ENCODE data around the gene SPP2.

Gene SPP2

DNA sequence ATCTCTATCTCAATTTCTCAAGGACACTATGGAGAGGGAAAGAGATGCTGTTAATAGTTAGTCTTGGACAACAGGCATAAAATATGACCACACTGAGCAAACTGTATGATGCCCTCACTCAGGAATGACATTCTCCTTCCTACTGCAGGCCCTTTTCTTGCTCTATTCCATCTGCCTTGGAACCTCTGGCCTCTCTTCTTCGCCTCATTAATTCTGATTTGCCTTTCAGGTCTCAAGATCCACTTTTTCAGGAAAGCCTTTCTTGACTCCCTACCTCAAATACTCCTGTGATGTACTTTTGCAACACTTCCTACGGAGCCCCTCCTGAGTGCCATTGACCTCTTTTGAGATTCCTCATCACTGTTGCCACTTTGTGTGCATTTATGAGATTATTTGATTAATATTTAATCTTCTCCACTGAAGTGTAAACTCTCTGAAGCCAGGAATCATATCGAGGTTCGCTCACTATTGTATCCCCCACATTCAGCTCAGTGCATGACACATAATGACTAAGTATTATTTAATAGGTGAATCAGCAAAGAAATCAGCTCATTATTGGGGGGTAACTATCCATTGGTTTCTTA is 21.3 kb upstream of the SPP2 start:
- H3K4me3 ChIP-seq (replicated peaks; ENCODE audit: low read depth, low read length) = no peak overlapping the region
- no peak for DNase-seq (ENCODE audit: extremely low read depth, insufficient read length)
- TF ChIP-seq, protein P1, sequence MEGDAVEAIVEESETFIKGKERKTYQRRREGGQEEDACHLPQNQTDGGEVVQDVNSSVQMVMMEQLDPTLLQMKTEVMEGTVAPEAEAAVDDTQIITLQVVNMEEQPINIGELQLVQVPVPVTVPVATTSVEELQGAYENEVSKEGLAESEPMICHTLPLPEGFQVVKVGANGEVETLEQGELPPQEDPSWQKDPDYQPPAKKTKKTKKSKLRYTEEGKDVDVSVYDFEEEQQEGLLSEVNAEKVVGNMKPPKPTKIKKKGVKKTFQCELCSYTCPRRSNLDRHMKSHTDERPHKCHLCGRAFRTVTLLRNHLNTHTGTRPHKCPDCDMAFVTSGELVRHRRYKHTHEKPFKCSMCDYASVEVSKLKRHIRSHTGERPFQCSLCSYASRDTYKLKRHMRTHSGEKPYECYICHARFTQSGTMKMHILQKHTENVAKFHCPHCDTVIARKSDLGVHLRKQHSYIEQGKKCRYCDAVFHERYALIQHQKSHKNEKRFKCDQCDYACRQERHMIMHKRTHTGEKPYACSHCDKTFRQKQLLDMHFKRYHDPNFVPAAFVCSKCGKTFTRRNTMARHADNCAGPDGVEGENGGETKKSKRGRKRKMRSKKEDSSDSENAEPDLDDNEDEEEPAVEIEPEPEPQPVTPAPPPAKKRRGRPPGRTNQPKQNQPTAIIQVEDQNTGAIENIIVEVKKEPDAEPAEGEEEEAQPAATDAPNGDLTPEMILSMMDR (IDR thresholded peaks at IDR 0.05; ENCODE audit: insufficient read depth, low read length, poor library complexity, severe bottlenecking) = no peak
- peaks cover 1% of the 10 kb centered on the region for H3K27me3 ChIP-seq (replicated peaks; ENCODE audit: control insufficient read depth, insufficient read depth, low read length)
- H3K36me3 ChIP-seq (ENCODE audit: control insufficient read depth, insufficient read depth, low read length) = no peaks in the 10 kb centered on the region

DNA sequence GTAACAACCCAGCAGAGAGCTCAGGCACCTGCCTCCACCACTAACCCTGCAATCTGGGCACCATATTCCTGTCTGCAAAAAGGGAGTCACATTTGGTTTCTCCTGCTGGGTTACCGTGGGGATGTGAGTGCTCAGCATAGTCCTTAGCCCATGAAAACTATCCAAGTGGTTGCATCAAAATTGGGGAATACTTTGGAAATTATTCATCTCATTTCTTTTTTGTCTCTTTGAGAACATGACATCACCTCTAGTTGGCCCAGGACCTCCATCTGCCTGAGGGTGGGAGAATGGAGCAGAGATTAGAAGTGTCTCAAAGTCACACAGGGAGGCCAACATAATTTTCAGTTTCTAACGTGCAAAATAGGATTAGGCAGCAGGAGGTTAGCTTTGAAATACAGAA is 19.3 kb upstream of the SPP2 start:
- DNase-seq (ENCODE audit: extremely low read depth, insufficient read length) = no peak
- Histone ChIP-seq H3K27me3 (replicated peaks; ENCODE audit: control insufficient read depth, insufficient read depth, low read length) (peaks cover 1% of the 10 kb centered on the region), H3K4me3 (replicated peaks; ENCODE audit: low read depth, low read length) (no peak overlapping the region), H3K36me3 (ENCODE audit: control insufficient read depth, insufficient read depth, low read length) (no peaks in the 10 kb centered on the region)
- TF ChIP-seq, protein P1 (IDR thresholded peaks at IDR 0.05; ENCODE audit: insufficient read depth, low read length, poor library complexity, severe bottlenecking) = no peak

DNA sequence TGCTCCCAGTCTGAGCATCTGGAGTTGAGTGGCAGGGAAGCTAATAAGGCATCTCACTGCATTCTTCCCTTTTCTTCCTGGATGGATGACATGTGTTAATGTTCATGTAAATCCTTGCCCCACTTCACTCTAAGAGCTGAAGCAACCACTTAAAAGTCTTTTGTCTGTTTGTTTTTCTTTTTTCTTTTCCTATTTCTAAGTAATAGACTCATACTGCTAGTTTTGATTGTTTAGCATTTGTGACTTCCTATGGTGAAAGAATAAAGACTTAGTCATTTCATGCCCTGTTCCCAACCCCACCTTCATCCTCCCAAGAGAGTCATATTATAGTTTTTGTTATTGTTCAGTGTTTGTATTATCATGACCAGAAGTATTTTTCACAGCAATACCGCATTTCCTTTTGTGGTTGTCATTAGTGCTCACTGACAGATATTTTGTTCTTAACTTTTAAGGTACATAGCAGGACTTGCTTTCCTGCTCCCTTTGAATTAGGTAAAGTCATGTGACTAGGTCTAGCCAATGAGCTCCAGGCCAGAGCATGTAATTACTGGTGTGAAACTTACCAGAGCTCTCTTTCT is 18.1 kb upstream of the SPP2 start:
- TF ChIP-seq, protein P1 (IDR thresholded peaks at IDR 0.05; ENCODE audit: insufficient read depth, low read length, poor library complexity, severe bottlenecking) = no peak
- Histone ChIP-seq H3K4me3 (replicated peaks; ENCODE audit: low read depth, low read length) (no peak overlapping the region), H3K27me3 (replicated peaks; ENCODE audit: control insufficient read depth, insufficient read depth, low read length) (peaks cover 1% of the 10 kb centered on the region; the same call in 1 of the 2 replicates), H3K36me3 (ENCODE audit: control insufficient read depth, insufficient read depth, low read length) (no peaks in the 10 kb centered on the region)
- no peak for DNase-seq (ENCODE audit: extremely low read depth, insufficient read length)

DNA sequence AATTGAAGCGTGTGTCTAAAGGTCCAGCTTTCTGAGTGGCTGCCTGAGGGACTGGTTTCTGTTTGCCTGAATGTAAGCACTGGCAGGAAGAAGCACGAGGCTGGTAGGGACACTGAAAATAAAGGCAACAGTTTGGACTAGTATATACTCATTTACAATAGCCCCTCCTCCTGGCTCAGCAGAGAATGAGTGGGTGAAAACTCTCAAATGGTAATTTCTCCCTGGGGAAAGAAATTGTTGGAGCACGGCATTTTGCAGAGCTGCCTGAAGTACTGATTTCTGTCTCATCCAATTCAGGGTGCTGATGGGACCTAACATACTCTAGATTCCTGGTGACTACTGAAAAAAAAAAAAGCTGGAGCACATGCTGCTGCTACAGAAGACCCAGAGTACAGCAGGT is 17.3 kb upstream of the SPP2 start:
- Histone ChIP-seq H3K27me3 (replicated peaks; ENCODE audit: control insufficient read depth, insufficient read depth, low read length) (peaks cover 1% of the 10 kb centered on the region; the same call in 1 of the 2 replicates), H3K36me3 (ENCODE audit: control insufficient read depth, insufficient read depth, low read length) (no peaks in the 10 kb centered on the region), H3K4me3 (replicated peaks; ENCODE audit: low read depth, low read length) (no peak overlapping the region)
- TF ChIP-seq, protein P1 (IDR thresholded peaks at IDR 0.05; ENCODE audit: insufficient read depth, low read length, poor library complexity, severe bottlenecking) = no peak
- no peak for DNase-seq (ENCODE audit: extremely low read depth, insufficient read length)

DNA sequence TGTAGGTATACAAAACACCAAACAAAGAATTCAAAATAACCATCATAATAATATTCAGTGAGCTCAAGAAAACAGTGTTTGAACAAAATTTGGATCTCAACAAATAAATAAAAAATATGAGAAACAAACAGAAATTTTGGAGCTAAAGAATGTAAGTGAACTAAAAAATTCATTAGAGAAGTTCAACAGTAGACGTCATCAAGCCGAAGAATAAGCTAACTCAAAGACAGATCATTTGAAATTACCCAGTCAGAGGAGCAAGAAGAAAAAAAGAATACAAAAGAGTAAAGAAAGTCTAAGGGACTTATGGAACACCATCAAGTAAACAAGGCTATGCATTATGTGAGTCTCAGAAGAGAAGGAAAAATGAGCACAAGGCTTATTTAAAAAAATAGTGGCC is 16.6 kb upstream of the SPP2 start:
- Histone ChIP-seq H3K4me3 (replicated peaks; ENCODE audit: low read depth, low read length) (no peak overlapping the region), H3K36me3 (ENCODE audit: control insufficient read depth, insufficient read depth, low read length) (no peaks in the 10 kb centered on the region), H3K27me3 (replicated peaks; ENCODE audit: control insufficient read depth, insufficient read depth, low read length) (peaks cover 1% of the 10 kb centered on the region; the same call in 1 of the 2 replicates)
- DNase-seq (ENCODE audit: extremely low read depth, insufficient read length) = no peak
- TF ChIP-seq, protein P1 (IDR thresholded peaks at IDR 0.05; ENCODE audit: insufficient read depth, low read length, poor library complexity, severe bottlenecking) = no peak
